GM10248 (cell line): Measurements from ENCODE around the gene ATP11B.

ENCODE experiments used
- CTCF ChIA-PET: fragments of 300-600 bp; sonication (Branson Sonifier 250); formaldehyde crosslinking; extraction: SDS; loops from one replicate; lab custom pipeline; 2021; ENCODE audit warnings: antibody characterized with exemption; lab: Yijun Ruan, JAX
- POLR2A ChIA-PET: fragments of 350-650 bp; sonication (Branson Sonifier 250); formaldehyde crosslinking; extraction: SDS; loops from one replicate; lab custom pipeline; 2020; ENCODE audit warnings: antibody characterized with exemption; lab: Yijun Ruan, JAX
- DNase-seq: peaks from one replicate; pipeline ENCODE4 v3.0.0; 2012; ENCODE audit errors: extremely low spot score
- TF ChIP-seq, protein P1 (sequence below): IDR thresholded peaks from 2 replicates; pipeline ENCODE4 v1.5.1; 2012; ENCODE audit warnings: mild to moderate bottlenecking, low read depth; ENCODE audit errors: extremely low read depth, missing control alignments, control extremely low read depth

The ATP11B gene

GRCh38 chr3:182904164-182904563 lies 110.9 kb downstream of the ATP11B start:
- TF ChIP-seq, protein P1, sequence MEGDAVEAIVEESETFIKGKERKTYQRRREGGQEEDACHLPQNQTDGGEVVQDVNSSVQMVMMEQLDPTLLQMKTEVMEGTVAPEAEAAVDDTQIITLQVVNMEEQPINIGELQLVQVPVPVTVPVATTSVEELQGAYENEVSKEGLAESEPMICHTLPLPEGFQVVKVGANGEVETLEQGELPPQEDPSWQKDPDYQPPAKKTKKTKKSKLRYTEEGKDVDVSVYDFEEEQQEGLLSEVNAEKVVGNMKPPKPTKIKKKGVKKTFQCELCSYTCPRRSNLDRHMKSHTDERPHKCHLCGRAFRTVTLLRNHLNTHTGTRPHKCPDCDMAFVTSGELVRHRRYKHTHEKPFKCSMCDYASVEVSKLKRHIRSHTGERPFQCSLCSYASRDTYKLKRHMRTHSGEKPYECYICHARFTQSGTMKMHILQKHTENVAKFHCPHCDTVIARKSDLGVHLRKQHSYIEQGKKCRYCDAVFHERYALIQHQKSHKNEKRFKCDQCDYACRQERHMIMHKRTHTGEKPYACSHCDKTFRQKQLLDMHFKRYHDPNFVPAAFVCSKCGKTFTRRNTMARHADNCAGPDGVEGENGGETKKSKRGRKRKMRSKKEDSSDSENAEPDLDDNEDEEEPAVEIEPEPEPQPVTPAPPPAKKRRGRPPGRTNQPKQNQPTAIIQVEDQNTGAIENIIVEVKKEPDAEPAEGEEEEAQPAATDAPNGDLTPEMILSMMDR = no peak
- no peak for DNase-seq
- ChIA-PET POLR2A (no interaction called here), CTCF (interaction anchor here (0.8 to 5.9 kb wide), 6 partner anchors 10 to 122 kb away, joined by 3 to 34 read pairs (median 6); no protein-coding TSS in a partner anchor)

GRCh38 chr3:182905623-182906022 lies 112.3 kb downstream of the ATP11B start:
- TF ChIP-seq, protein P1 = no peak
- no peak for DNase-seq
- POLR2A ChIA-PET = no interaction called here
- CTCF ChIA-PET = interaction anchor here (1.4 to 5.9 kb wide), 3 partner anchors 10 to 29 kb away, joined by 4 to 34 read pairs (median 9); no protein-coding TSS in a partner anchor

- ChIA-PET POLR2A (no interaction called here), CTCF (interaction anchor here (5.9 kb wide), 1 partner anchor 9 kb away, joined by 34 read pairs; no protein-coding TSS in a partner anchor)
- TF ChIP-seq, protein P1 = no peak
- DNase-seq = no peak
These were observed 112.7 kb downstream of the ATP11B start for GRCh38 chr3:182906036-182906435.

- ChIA-PET CTCF (interaction anchor here (1.3 to 2.5 kb wide), 5 partner anchors 16 to 43 kb away, joined by 3 to 9 read pairs (median 4); no protein-coding TSS in a partner anchor), POLR2A (no interaction called here)
- no peak for DNase-seq
- TF ChIP-seq, protein P1 = no peak
These were observed 115.2 kb downstream of the ATP11B start for GRCh38 chr3:182908471-182908870.

DNA sequence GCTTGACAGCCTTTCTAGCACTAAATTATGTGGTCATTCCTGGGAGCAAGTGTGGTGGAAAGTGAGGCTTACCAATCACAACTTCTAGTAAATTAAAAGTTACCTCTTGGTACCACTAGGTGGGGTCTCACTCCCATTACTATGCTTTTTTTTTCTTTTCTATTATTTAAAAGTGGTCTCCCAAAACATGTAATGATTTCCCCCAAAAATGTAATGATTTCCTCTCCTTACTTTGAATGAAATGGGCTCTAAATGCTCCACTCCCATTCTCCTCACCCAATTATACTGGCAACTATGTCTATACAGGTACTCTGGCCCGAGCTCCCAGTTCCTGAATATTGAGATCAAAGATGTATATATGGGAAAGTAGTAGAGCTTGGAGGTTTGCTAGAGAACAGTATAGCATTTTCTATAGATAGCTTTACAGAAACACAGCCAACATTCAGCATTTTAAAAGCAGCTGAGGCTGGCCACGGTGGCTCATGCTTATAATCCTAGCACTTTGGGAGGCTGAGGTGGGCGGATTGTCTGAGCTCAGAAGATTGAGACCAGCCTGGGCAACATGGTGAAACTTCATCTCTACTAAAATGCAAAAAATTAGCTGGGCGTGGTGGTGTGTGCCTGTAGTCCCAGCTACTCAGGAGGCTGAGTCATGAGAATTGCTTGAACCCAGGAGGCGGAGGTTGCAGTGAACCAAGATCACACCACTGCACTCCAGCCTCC lies 116.2 kb downstream of the ATP11B start:
- CTCF ChIA-PET = interaction anchor here (0.8 to 2.7 kb wide), 11 partner anchors 9 to 476 kb away, joined by 3 to 23 read pairs (median 3); no protein-coding TSS in a partner anchor
- DNase-seq = no peak
- POLR2A ChIA-PET = interaction anchor here (0.6 kb wide), 2 partner anchors 24 to 70 kb away, joined by 3 to 5 read pairs; no protein-coding TSS in a partner anchor
- TF ChIP-seq, protein P1 = peak; percentile 12

- ChIA-PET POLR2A (no interaction called here), CTCF (interaction anchor here (1.3 to 2.7 kb wide), 6 partner anchors 8 to 474 kb away, joined by 3 to 23 read pairs (median 6); no protein-coding TSS in a partner anchor)
- TF ChIP-seq, protein P1 = no peak
- no peak for DNase-seq
These were observed 117.9 kb downstream of the ATP11B start for GRCh38 chr3:182910936-182911781.
